Skin of body (tissue), 2 donors: ENCODE measurements around the gene CYP1A1. TPM values are rescaled to one million over a fixed set of nuclear protein-coding genes. Genes with fewer than 3 reads are reported as not detected.

Experiments used
- DNase-seq: peaks from one replicate; lab custom pipeline; 2025; lab: John Stamatoyannopoulos, UW
- total RNA-seq: library from RNA; depleted of rRNA; stranded (reverse); fragments of >200 nt; gene quantifications from one replicate; pipeline ENCODE4 v1.2.3, GENCODE V29; 2014

The CYP1A1 gene
- total RNA-seq, 1 donor from 2014 or later = 0.69 TPM

DNA sequence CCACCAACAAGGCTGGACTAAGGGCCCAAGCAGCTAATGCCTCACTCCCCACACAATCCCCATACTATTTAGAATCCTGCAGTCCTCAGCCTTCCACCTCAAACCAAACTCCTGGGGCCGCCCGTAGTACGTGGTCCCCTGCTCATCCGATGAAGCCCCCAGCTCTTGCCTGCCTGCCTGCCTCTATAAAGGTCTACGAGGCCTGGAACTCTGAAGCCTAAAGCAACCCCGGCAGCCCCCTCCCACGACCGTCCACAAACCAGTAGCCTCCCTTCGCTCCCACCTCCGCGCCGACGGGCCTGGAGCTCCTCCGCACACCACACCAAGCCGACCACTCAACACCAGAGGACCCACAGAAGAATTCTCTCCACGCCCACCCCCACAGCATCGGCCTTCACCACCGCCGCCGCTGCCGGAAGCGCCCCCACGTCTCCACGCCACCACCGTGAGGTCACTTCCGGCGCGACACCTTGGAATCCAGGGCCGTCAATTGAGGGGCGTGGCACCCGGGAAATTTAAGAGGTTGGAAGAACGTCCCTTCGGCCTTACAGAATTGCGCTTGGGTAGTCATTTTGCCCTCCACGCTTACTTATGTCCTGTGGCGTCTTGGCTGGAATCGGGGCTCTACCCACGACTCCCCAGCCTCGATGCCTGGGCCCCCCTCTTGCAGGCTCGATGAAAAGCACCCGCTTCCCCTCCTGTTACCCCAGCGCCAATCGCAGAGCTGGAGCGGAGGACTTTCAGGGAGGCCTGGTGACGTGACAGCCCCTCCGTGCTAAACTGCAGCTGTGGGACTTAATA is 29.5 kb downstream of the CYP1A1 start, which contains the start of gene EDC3:
Gene EDC3 (minus strand): TSS at position 428 of the 801 bp plus-strand sequence. CDS start 20,900 bp downstream, outside the sequence.
- DNase-seq = peak; percentile 80

DNA sequence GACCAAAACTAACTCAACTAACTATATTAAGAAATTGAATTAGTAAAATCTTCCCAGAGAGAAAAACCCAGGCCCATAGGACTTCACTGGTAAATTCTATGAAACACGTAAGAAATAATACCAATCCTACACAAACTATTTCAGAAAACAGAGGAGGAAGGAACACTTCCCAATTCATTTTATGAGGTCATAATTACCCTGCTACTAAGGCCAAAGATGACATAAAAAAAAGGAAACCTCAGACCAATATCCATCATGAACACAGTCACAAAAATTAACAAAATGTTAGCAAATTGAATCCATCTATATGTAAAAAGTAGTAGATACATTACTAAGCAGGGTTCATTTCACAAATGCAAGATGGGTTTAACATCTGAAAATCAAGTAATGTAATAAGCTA is 33.0 kb downstream of the CYP1A1 start:
- DNase-seq = no peak

DNA sequence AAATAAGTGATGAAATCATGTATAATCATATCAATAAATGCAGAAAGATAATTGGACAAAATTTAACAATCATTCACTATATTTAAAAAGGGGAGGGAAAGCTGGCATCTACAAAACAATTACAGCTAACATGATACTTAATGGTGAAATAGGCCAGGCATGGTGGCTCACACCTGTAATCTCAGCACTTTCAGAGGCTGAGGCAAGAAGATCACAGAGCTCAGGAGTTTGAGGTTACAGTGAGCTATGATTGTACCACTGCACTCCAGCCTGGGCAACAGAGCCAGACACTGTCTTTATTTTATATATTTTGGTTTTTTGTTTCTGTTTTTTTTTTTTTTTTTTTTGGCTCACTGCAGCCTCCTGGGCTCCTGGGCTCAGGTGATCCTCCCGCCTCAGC is 41.6 kb downstream of the CYP1A1 start:
- no peak for DNase-seq

DNA sequence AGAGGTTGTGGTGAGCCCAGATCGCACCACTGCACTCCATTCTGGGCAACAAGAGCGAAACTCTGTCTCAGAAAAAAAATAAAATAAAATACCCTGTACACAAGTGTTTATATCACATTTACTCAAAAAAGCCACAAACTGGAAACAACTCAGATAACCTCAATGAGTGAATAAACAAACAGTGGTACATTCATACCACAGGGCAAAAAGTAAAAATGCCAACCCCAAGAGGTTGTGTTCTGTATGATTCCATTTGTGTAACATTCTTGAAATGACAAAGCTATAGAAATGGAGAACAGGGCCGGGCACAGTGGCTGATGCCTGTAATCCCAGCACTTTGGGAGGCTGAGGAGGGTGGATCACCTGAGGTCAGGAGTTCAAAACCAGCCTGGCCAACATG is 42.4 kb downstream of the CYP1A1 start:
- no peak for DNase-seq

DNA sequence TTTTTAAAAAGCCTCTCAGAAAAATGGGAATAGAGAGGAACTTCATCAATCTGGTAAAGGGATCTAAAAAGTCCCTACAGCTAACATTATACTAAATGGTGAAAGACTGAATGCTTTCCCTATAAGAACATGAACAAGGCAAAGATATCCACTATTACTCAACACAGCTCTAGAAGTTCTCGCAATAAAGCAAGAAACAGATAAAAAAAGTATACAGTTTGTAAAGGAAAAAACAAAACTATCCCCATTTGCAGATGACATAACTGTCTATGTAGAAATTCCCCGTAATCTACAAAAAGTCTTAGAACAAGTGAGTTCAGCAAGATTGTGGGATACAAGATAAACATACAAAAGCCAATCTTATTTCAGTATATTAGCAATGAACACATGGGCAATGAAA is 44.9 kb downstream of the CYP1A1 start:
- no peak for DNase-seq

DNA sequence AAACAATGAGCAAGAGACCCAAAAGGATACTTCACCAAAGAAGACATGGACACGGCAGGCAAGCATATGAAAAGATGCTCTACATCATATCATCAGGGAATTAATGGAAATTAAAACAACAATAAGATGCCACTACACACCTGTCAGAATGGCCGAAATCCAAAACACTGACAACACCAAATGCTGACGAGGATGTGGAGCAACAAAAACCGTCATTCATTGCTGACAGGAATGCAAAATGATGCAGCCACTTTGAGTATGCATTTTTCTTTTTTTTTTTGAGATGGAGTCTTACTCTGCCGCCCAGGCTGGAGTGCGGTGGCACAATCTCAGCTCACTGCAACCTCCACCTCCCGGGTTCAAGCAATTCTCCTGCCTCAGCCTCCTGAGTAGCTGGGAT is 48.5 kb downstream of the CYP1A1 start:
- DNase-seq = no peak

DNA sequence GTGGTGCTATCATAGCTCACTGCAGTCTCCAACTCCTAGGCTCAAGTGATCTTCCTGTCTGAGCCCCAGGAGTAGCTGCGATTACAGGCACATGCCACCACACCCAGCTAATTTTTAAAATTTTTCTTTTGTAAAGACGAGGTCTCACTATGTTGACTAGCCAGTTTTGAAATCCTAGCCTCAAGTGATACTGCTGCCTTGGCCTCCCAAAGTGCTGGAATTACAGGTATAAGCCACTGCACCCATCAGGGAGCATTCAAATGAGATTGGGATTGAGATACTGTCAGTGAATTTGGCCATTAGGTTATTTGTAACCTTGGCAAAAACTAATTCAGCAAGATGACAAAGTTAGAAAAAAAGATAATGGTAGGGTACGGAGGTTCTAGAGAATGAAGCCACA is 51.2 kb downstream of the CYP1A1 start:
- no peak for DNase-seq

DNA sequence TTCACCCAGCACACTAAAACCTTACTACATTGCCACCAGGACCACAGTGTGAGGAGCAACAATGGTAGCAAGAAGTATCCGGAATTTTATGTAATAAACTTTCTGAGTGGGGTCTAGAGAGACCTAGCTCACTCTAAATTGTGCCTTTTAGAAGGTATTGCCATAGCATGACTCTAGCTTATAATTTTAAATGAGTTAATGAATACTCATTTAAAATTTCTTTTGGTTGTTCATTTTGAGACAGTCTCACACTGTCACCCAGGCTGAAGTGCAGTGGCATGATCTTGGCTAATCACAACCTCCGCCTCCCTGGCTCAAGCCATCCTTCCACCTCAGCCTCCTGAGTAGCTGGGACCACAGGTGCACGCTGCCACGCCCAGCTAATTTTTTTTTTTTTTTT is 55.7 kb downstream of the CYP1A1 start:
- DNase-seq = no peak

Other genes with a start within 250 kb of the CYP1A1 start
- gene ARID3B, start 184.3 kb downstream of the CYP1A1 start, total RNA-seq = 4.8 TPM
- 41.1 TPM for gene CLK3, start 109.7 kb downstream of the CYP1A1 start, total RNA-seq
- 14.7 TPM for gene EDC3, start 29.5 kb downstream of the CYP1A1 start, total RNA-seq
- 0.10 TPM for gene CYP1A2, start 23.3 kb upstream of the CYP1A1 start, total RNA-seq
- 21.4 TPM for gene CSK, start 56.6 kb upstream of the CYP1A1 start, total RNA-seq
- gene LMAN1L, start 87.3 kb upstream of the CYP1A1 start, total RNA-seq = 0.20 TPM
- 0.20 TPM for gene CPLX3, start 101.1 kb upstream of the CYP1A1 start, total RNA-seq
- 23.4 TPM for gene ULK3, start 117.6 kb upstream of the CYP1A1 start, total RNA-seq
- gene SCAMP2, start 147.8 kb upstream of the CYP1A1 start, total RNA-seq = 21.6 TPM
- gene MPI, start 164.5 kb upstream of the CYP1A1 start, total RNA-seq = 23.3 TPM
- 43.4 TPM for gene FAM219B, start 181.3 kb upstream of the CYP1A1 start, total RNA-seq
- 56.3 TPM for gene COX5A, start 212.5 kb upstream of the CYP1A1 start, total RNA-seq
- gene RPP25, start 231.2 kb upstream of the CYP1A1 start, total RNA-seq = 2.1 TPM